Glutamatergic neuron (in vitro differentiated cells): Measurements from ENCODE around the gene KLHL24. TPM values are rescaled to one million over a fixed set of nuclear protein-coding genes. Genes with fewer than 3 reads are reported as not detected.

Experiments used
- DNase-seq: peaks from one replicate; pipeline ENCODE4 v3.0.0; 2022
- H3K27ac Mint-ChIP-seq: one replicate; pipeline ENCODE4 v1.8.0; 2020; ENCODE audit warnings: mild to moderate bottlenecking, mixed read lengths, inconsistent platforms; ENCODE audit not compliant: unreplicated experiment
- H3K27me3 Mint-ChIP-seq: one replicate; pipeline ENCODE4 v1.8.0; 2020; ENCODE audit warnings: mild to moderate bottlenecking, moderate library complexity, mixed read lengths, inconsistent platforms; ENCODE audit not compliant: unreplicated experiment
- H3K36me3 Mint-ChIP-seq: one replicate; pipeline ENCODE4 v1.8.0; 2020; ENCODE audit warnings: mild to moderate bottlenecking, mixed read lengths, inconsistent platforms; ENCODE audit not compliant: unreplicated experiment
- H3K4me1 Mint-ChIP-seq: one replicate; pipeline ENCODE4 v1.8.0; 2020; ENCODE audit warnings: mild to moderate bottlenecking, low read depth, mixed read lengths, inconsistent platforms; ENCODE audit not compliant: unreplicated experiment
- H3K4me3 Mint-ChIP-seq: one replicate; pipeline ENCODE4 v1.8.0; 2020; ENCODE audit warnings: mild to moderate bottlenecking, mixed read lengths, inconsistent platforms; ENCODE audit not compliant: unreplicated experiment
- H3K9me3 Mint-ChIP-seq: one replicate; pipeline ENCODE4 v1.8.0; 2020; ENCODE audit warnings: mild to moderate bottlenecking, moderate library complexity, mixed read lengths, inconsistent platforms; ENCODE audit not compliant: unreplicated experiment
- total RNA-seq: library from RNA; stranded (reverse); fragmentation: NEBNext Ultra II Directional; extraction: Animal tissue kit (Norgen Biotek cat#: 25700); gene quantifications from one replicate; pipeline ENCODE4 v1.2.1, GENCODE V29; 2021; ENCODE audit not compliant: unreplicated experiment
- TF ChIP-seq, protein P1 (sequence below): fragments of 200-600 bp; sonication (generic); IDR thresholded peaks from one replicate; pipeline ENCODE4 v1.5.0; 2021; ENCODE audit not compliant: partially characterized antibody, unreplicated experiment

The KLHL24 gene
- total RNA-seq, 1 donor from 2014 or later = 152 TPM

DNA sequence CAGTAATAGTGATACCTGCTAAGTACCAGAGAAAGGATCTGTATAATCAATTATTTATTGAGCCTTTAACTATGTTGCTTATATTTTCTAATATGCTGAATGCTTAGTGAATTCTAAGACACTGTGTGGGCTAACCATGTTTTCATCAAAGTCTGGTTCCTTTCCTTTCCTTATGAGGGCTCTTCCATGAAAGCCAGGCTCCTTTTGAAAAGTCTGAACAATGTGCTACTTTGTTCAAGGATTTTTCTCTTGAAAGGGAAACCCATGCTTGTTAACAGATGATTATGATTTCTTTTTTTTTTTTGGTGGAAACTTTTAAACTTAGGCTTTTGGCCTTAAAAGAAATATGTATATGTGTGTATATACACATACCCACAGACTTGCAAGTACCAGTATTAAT, 79.2 kb downstream of the KLHL24 start:
- H3K4me1 Mint-ChIP-seq = peaks cover 5% of the 10 kb centered on the region
- TF ChIP-seq, protein P1, sequence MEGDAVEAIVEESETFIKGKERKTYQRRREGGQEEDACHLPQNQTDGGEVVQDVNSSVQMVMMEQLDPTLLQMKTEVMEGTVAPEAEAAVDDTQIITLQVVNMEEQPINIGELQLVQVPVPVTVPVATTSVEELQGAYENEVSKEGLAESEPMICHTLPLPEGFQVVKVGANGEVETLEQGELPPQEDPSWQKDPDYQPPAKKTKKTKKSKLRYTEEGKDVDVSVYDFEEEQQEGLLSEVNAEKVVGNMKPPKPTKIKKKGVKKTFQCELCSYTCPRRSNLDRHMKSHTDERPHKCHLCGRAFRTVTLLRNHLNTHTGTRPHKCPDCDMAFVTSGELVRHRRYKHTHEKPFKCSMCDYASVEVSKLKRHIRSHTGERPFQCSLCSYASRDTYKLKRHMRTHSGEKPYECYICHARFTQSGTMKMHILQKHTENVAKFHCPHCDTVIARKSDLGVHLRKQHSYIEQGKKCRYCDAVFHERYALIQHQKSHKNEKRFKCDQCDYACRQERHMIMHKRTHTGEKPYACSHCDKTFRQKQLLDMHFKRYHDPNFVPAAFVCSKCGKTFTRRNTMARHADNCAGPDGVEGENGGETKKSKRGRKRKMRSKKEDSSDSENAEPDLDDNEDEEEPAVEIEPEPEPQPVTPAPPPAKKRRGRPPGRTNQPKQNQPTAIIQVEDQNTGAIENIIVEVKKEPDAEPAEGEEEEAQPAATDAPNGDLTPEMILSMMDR = no peak
- H3K9me3 Mint-ChIP-seq = no peaks in the 10 kb centered on the region
- no peak for DNase-seq
- no peaks in the 10 kb centered on the region for H3K36me3 Mint-ChIP-seq
- H3K27me3 Mint-ChIP-seq = no peaks in the 10 kb centered on the region
- no peak overlapping the region for H3K27ac Mint-ChIP-seq
- no peak overlapping the region for H3K4me3 Mint-ChIP-seq

GRCh38 chr3:183718012-183718411, 82.6 kb downstream of the KLHL24 start:
- TF ChIP-seq, protein P1 = no peak
- Mint-ChIP-seq H3K4me1 (no peaks in the 10 kb centered on the region), H3K27ac (no peak overlapping the region), H3K27me3 (no peaks in the 10 kb centered on the region), H3K4me3 (no peak overlapping the region), H3K36me3 (no peaks in the 10 kb centered on the region), H3K9me3 (no peaks in the 10 kb centered on the region)
- no peak for DNase-seq

- H3K9me3 Mint-ChIP-seq = no peaks in the 10 kb centered on the region
- no peaks in the 10 kb centered on the region for H3K27me3 Mint-ChIP-seq
- H3K4me1 Mint-ChIP-seq = no peaks in the 10 kb centered on the region
- no peak overlapping the region for H3K4me3 Mint-ChIP-seq
- DNase-seq = no peak
- H3K27ac Mint-ChIP-seq = no peak overlapping the region
- TF ChIP-seq, protein P1 = no peak
- H3K36me3 Mint-ChIP-seq = no peaks in the 10 kb centered on the region
These were observed 90.0 kb downstream of the KLHL24 start for GRCh38 chr3:183725387-183725786.

DNA sequence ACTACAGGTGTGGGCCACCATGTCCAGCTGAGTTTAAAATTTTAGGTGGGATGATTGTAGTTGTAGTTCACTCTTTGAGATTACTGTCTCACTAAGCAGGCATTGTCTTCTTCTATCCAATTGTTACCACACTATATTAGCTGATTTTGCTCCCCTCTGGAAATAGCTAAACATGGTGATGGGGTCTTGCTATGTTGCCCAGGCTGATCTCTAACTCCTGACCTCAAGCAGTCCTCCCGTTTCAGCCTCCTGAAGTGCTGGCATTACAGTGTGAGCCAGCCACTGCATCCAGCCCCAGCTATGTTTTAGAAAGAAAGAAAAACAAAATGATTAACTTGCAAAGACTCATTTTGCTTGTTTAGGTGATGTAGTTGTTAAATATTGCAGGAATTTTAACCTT, 92.8 kb downstream of the KLHL24 start:
- H3K36me3 Mint-ChIP-seq = no peaks in the 10 kb centered on the region
- no peaks in the 10 kb centered on the region for H3K27me3 Mint-ChIP-seq
- H3K4me3 Mint-ChIP-seq = no peak overlapping the region
- no peak for DNase-seq
- TF ChIP-seq, protein P1 = no peak
- no peaks in the 10 kb centered on the region for H3K9me3 Mint-ChIP-seq
- H3K27ac Mint-ChIP-seq = no peak overlapping the region
- H3K4me1 Mint-ChIP-seq = no peaks in the 10 kb centered on the region

- no peak overlapping the region for H3K27ac Mint-ChIP-seq
These were observed 94.9 kb downstream of the KLHL24 start for GRCh38 chr3:183730361-183730760.

More at GRCh38 chr3:183730361-183730760, 94.9 kb downstream of the KLHL24 start:
- H3K36me3 Mint-ChIP-seq = no peaks in the 10 kb centered on the region
- H3K27me3 Mint-ChIP-seq = no peaks in the 10 kb centered on the region
- TF ChIP-seq, protein P1 = no peak
- H3K4me1 Mint-ChIP-seq = peaks cover 2% of the 10 kb centered on the region
- DNase-seq = no peak
- H3K9me3 Mint-ChIP-seq = no peaks in the 10 kb centered on the region
- H3K4me3 Mint-ChIP-seq = no peak overlapping the region
